HG02973 (cell line): ENCODE results near the gene CHRNG.

ENCODE experiments used
- ATAC-seq: cut with Tn5 transposase; IDR thresholded peaks from one replicate; pipeline ENCODE4 v1.9.1; 2021; ENCODE audit warnings: moderate library complexity; ENCODE audit not compliant: unreplicated experiment

The CHRNG gene

DNA sequence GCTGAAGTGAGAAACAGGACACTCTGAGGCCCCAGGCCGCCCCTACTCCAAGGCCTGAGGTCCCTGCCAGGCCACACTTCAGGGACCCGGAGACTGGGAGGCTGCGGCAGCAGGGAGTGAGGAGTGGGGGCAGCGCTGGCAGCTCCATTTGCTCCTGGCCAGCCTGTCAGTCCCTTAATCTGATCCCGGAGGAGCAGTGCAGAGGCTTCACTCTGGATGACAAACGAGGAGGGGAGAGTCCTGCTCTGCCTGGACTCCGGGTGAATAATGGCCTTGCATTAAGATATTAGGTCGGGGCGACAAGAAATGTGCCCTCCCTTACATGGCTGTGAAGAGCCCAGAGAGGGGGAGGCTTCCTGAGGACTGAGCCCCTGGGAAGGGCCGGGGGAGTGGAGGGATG lies 33.6 kb upstream of the CHRNG start:
- no peak for ATAC-seq

GRCh38 chr2:232506709-232507108 lies 32.8 kb upstream of the CHRNG start:
- no peak for ATAC-seq

DNA sequence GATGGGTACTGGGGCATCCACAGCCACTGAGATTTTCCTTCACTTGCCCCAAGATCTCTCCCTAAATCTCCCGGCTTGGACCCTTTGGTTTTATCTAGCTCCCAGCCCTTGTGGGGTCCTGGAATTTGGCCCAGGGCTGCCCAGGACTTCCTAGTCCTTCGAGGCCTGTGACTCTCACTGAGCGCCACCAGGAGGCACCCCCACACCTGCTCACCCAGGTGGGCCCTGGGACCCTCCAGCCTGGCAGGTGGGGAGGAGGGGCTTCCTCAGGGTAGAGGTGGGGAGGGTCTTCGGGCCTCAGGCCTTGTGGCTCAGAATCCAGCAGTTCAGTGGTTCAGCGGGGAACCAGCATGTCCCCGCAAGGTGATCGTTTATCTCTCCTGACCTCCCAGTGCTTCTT lies 31.2 kb upstream of the CHRNG start:
- no peak for ATAC-seq

GRCh38 chr2:232511336-232511890 lies 28.1 kb upstream of the CHRNG start:
- no peak for ATAC-seq

- no peak for ATAC-seq
Observed at GRCh38 chr2:232512602-232513001, 26.9 kb upstream of the CHRNG start.

GRCh38 chr2:232513353-232513752 lies 26.1 kb upstream of the CHRNG start:
- no peak for ATAC-seq

GRCh38 chr2:232515639-232516038 lies 23.9 kb upstream of the CHRNG start:
- no peak for ATAC-seq

GRCh38 chr2:232516551-232516950 lies 22.9 kb upstream of the CHRNG start:
- no peak for ATAC-seq

DNA sequence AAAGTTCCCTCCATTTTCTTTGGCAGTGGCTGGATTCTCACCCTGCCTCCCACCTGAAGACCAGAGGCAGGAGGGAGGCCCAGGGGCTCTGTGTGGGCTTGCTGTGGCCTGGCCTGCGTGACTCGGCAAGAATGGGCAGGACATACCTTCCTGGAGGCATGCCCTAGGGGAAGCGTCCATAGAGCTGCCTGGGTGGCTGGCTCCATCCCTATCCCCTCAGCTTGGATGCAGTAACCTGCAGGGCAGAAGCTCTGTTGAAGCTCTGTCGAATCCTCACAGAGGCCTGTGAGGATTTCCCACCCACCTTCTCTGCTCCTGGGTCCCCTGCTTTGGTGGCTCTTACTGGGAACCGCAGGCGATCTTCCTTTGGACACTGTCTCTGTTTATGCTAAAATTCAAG lies 20.6 kb upstream of the CHRNG start:
- ATAC-seq: no peak

DNA sequence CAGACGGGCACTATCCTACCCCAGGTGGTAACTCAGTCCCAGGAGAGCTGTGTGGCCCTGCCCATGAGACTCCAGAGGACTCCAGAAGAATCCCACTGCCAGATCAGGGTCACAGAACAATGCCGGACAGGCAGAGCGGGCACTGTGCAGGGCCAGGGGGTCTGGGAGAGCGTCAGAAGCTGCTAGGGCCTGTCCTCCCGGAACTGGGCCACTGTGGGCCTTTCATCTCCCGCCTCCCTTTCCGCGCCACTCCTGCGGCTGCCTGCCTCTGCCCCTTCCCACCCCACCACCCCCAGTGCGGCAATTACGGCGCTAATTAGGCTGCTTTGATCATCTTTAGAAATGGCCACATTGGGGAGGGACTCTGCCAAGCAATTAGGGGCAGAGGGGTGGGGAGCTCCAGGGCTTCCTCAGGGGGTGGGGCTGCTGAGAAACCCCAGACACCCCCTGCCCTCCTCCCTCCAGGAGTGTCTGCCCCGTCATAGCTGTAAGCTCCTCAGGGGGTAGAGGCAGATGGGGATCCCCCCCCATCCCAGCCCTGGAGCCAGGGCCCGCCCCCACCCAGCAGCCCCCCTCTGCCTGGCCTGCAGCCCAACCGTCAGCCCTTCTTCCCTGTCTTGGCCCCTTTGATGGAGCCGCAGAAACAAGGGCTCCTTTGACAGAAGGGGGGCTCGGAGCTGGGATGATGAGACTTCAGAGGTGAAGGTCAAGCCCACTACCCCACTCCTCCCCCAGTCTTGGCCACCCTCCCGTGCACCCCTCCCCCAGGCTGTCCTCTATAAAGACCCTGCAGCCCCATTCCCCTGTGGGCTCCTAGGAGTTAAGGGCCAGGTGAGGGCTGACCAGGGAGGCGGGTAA lies 19.7 kb upstream of the CHRNG start, which contains the start of gene PRSS56:
Gene PRSS56 (plus strand): TSS at position 808 of the 858 bp plus-strand sequence. CDS start 211 bp downstream, outside the sequence.
- no peak for ATAC-seq

GRCh38 chr2:232520489-232520888 lies 19.0 kb upstream of the CHRNG start:
- no peak for ATAC-seq

- ATAC-seq: no peak
Observed at GRCh38 chr2:232521098-232521497, 18.4 kb upstream of the CHRNG start.

GRCh38 chr2:232521959-232522622 lies 17.4 kb upstream of the CHRNG start:
- ATAC-seq: no peak

GRCh38 chr2:232522623-232523401 lies 16.7 kb upstream of the CHRNG start:
- no peak for ATAC-seq

- no peak for ATAC-seq
Observed at GRCh38 chr2:232523402-232523681, 16.1 kb upstream of the CHRNG start.

- ATAC-seq: no peak
Observed at GRCh38 chr2:232523682-232524597, 15.6 kb upstream of the CHRNG start.

DNA sequence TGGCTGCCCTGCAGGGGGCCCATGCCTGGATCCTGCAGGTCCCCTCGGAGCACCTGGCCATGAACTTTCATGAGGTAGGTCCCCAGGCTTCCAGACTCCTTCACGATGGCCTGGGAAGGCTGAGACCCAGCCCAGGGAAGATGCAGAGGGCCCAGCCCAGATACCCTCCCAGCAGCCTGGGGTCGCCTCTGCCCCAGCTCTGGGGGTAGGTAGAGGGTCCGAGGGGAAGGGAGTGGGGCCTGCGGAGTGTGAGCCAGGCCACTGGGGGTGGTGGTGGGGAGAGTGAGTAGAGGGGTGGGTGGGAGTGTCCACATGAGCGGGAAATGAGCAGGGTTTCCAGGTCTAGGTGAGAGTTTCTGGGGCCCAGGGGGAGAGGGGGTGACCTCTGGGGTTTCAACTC lies 14.7 kb upstream of the CHRNG start:
- ATAC-seq: no peak

DNA sequence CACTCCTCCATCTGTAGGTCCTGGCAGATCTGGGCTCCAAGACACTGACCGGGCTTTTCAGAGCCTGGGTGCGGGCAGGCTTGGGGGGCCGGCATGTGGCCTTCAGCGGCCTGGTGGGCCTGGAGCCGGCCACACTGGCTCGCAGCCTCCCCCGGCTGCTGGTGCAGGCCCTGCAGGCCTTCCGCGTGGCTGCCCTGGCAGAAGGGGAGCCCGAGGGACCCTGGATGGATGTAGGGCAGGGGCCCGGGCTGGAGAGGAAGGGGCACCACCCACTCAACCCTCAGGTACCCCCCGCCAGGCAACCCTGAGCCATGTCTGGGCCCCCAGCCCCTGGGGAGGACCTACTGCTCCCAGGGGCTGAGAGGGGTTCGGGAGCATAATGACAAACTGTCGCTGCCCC lies 14.3 kb upstream of the CHRNG start:
- ATAC-seq: no peak

- no peak for ATAC-seq
Observed at GRCh38 chr2:232525791-232526371, 13.6 kb upstream of the CHRNG start, which contains the start of gene CHRND. Gene CHRND (plus strand): TSS chr2:232526160. CDS start chr2:232526216, 56 bp downstream.

DNA sequence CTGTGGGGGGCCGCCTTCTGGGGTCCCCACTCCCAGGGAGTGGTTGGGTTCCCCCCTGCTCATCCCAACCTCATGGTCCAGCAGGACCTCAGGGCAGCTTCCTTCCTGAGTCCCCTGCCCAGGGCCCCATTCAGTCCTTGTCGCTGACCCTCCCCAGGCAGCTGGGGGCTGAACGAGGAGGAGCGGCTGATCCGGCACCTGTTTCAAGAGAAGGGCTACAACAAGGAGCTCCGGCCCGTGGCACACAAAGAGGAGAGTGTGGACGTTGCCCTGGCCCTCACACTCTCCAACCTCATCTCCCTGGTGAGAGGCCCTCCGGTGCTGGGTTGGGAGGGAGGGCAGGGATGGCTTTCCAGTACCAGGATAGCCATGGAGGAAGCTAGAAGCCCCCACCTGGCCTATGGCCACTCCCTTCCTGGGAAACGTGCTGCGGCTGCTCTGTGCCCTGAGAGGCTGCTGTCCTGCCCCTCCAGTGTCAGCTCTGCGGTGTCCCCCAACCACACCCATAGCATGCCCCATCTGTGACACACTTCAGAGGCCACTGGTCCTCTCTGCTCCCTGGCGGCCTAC lies 13.0 kb upstream of the CHRNG start:
- no peak for ATAC-seq
